Activated CD8-positive, alpha-beta memory T cell treated with anti-CD3 and anti-CD28 coated beads for 24 hours (primary cell): ENCODE data around the gene TENT5A.
"Not testable (repeated sequence)": the region's sequence is repeated elsewhere in the genome, so short reads cannot be mapped to it uniquely, and the experiment has no call there.

Experiments used
- DNase-seq: peaks from one replicate; pipeline ENCODE4 v3.0.0-alpha.2; 2020

The TENT5A gene

DNA sequence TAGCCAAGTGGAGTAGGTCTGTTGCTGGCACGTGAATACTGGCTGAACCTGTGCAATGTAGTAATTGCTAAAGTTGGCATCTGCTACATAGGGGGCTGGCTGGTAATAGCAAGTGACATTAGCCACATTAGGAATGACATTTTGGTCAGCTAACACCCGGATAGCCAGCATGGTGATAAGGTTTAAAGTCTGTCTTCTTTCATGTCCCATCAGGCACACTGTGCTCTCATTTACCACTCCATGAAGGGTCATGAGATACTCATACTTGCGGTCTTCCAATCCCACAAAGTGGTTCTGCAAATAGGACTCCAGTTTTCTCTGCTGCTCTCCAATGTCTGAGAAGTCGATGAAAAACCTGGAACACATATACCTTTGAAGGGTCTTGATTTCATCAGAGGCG lies 2.8 kb downstream of the TENT5A start:
- DNase-seq, result no peak

- no peak for DNase-seq
Measured at GRCh38 chr6:81748994-81749393, 3.5 kb downstream of the TENT5A start.

GRCh38 chr6:81747327-81747726 lies 5.2 kb downstream of the TENT5A start:
- no peak for DNase-seq

DNA sequence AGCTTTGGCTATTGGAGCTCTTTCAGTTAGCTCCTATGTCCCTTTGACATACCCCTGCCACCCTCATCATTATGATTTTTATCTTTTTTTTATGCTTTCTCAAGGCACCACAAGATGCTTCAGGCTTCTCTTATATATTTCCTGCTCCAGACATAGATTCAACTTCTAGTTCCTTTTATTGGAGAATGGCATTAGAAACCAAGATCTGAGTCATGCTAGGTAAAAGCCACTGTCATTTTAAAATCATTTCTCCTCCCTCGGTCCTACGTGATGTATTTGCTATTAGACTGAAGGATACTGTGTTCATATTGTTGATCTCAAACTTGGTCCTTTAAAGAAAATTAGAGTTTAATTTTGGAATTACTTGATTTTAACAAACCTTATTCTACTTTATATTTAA lies 8.3 kb downstream of the TENT5A start:
- no peak for DNase-seq

- no peak for DNase-seq
Measured at GRCh38 chr6:81743649-81744048, 8.8 kb downstream of the TENT5A start.

GRCh38 chr6:81741689-81742088 lies 10.8 kb downstream of the TENT5A start:
- DNase-seq, result no peak

DNA sequence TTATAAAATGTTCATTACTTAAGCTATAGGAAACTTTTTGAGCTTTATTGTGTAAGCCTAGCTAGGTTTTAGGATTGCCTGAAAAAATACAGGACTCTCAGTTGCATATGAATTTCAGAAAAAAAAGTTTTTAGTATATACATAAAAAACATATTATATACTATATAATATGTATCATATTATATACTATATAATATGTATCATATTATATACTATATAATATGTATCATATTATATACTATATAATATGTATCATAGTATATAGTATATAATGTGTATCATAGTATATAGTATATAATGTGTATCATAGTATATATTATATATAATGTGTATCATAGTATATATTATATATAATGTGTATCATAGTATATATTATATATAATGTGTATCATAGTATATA lies 11.9 kb downstream of the TENT5A start:
- DNase-seq, result not testable (repeated sequence)

DNA sequence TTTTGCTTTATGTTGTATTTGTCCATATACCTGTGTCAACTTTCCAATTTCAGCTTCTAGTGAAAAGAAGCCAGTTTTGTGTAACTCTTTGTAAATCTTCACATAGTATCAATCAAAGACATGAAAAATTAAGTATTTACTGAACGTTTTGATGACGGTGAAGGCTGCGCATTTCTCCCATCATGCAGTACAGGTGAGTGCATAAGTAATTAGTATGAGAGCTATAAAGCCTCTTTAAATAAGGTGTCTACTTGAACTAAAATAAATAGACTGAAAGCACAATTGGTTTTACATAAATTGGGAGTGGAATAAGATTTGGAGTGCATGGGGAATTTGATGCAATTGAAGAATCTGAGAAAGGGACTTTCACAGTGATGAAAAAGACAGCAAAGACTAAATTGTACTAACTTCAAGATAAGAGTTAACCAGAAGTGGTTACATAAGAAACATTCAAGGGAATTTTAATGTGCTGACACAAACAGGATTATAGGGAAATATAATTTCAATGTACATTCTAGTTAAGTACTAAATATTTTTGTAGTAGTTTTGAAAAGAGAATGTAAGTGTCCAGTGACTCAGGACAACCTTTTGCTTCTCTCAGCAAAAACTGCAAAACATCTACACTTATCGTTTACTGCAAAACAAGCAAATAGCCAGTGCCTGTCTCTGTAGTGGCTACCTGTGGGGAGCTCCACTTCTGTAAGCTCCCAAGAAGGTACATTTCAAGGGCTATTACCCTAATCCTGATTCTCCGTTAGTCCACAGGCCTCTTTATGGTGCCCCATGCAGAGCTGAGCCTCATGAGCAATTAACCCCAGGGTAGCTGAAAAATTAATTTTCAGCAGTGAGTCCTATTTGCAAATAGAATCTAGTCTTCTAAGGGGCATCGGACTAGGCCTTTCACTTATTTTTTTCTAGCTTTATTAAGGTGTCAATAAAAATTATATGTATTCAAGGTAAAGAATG lies 13.0 kb downstream of the TENT5A start:
- DNase-seq, result no peak

- no peak for DNase-seq
Measured at GRCh38 chr6:81736428-81736827, 16.1 kb downstream of the TENT5A start.

GRCh38 chr6:81735756-81736380 lies 16.6 kb downstream of the TENT5A start:
- DNase-seq, result no peak

GRCh38 chr6:81734500-81735150 lies 17.9 kb downstream of the TENT5A start:
- DNase-seq, result no peak

GRCh38 chr6:81734081-81734480 lies 18.4 kb downstream of the TENT5A start:
- DNase-seq, result no peak

DNA sequence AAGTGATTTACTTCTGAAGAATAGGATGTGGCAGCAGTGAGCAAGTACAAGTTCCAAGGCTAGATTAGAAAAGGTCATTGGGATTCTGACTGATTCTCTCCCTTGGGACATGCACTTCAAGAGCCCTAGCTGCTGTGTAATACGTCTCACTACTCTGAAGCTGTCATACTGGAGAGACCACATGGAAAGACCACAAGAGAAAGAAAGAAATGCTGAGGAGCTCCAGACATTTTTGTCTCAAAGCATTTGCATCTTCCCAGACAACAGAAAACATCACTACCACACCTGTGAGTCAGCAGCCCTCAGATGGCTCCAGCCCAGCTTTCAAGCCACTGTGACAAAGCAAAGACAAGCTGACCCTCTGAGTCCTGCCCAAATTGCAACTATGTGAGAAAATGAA lies 20.7 kb downstream of the TENT5A start:
- no peak for DNase-seq

- no peak for DNase-seq
Measured at GRCh38 chr6:81727876-81728517, 24.5 kb downstream of the TENT5A start.

DNA sequence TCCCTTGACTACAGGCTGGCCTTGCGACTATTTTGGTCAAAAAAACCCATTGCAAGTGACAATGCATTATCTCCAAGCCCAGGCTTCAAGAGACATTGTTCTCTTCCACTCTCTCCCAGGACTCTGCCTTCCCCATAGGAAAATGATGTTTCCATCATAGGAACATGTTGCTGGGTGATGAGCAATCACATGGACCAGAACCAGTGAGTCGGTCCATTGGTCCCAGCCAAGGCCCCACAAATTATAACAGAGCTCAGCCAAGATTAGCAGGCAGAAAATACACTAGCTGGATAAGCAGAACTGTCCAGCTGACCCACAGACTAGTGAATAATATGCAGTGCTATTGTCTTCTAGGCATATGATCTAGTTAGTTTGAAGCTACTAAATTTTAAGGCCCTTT lies 27.4 kb downstream of the TENT5A start:
- DNase-seq, result no peak

DNA sequence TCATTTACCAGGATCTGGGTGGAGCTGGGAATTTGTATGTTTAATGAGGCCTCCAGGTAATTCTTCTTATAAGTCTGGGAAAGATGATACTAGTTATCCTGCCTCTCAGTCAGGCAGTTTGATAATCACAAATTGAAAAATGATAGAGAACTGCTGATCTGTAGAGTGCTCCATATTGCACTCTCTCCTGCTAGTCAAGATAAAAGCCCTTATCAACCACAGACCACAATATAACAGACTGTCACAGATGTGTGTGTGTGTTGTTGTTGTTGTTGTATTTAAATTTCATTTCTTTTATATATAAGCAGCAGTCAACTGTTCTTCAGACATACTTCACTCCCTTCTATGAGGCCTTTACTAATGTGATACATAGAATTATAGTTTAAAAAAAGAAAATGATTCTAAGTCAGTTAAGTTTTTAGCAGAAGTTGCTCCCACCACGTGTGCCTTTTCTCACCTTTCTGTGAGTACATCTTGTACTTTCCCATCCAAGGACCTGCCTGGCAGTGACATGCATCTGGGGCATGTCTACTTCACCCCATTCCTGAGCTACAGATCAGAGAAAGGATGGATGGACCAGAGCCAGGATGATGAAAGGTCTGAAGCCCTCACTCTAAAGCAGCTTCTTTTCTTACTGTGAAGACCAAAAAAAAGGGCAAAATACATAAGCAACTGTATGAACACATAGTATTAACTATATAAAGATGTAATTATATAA lies 29.8 kb downstream of the TENT5A start:
- DNase-seq, result no peak

DNA sequence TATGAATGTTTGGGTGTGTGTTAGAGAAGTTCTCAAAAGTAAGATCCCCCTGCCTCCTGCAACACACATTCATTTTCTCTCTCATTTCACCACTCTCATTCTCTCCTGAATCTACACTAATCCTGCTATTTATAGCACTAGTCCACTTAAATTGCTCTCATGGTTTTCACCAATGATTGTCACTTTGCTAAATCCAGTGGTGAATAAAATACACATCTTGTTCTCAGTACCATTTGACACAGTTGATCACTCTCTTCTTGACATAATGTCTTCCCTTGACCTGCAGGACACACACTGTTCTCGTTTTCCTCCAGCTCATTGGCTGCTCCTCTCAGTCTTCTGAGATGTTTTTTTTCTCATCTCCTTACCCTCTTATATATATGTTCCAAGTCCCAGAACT lies 32.1 kb downstream of the TENT5A start:
- no peak for DNase-seq

- DNase-seq, result no peak
Measured at GRCh38 chr6:81718126-81718525, 34.4 kb downstream of the TENT5A start.

DNA sequence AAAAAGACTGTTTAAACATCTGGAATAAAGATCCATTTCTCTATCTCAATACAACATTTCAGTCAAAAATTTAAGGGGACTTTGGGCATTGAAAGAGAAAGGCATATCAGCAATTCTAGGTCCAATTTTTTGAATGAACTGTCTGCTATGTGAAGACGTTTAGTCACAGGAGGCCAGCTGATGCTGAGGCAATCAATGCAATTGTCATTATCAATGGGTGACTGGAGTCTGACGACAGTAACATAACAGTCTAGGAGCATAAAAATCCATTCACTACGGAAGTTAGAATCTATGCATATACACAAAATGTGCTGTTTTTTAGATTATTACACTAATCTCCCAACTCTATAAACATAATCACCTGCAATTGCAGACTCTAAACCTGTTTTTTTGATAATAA lies 37.8 kb downstream of the TENT5A start:
- DNase-seq, result no peak

GRCh38 chr6:81713205-81713604 lies 39.3 kb downstream of the TENT5A start:
- no peak for DNase-seq

DNA sequence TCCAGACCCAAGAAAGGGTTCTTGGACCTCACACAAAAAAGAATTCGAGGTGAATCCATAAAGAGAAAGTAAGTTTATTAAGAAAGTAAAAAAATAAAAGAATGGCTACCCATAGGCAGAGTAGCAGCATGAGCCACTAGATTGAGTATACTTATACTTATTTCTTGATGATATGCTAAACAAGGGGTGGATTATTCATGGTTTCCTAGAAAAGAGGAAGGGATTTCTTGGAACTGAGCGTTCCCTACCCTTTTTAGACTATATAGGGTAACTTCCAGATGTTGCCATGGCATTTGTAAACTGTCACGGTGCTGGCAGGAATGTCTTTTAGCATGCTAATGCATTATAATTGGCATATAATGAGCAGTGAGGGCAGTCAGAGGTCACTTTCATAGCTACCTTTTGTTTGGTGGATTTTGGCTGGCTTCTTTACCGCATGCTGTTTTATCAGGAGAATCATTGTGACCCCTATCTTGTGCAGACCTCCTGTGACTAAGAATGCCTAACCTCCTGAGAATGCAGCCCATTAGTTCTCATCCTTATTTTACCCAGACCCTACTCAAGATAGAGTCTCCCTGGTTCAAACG lies 44.3 kb downstream of the TENT5A start:
- DNase-seq, result no peak

- DNase-seq, result no peak
Measured at GRCh38 chr6:81704700-81705099, 47.8 kb downstream of the TENT5A start.
